ENCODE data around the gene SLC12A9. TPM values are rescaled to one million over a fixed set of nuclear protein-coding genes. Genes with fewer than 3 reads are reported as not detected.
A peak's percentile ranks its signal among the peaks of the same experiment; 100 is the strongest.
"Not testable (repeated sequence)": the region's sequence is repeated elsewhere in the genome, so short reads cannot be mapped to it uniquely, and the experiment has no call there.

Gene SLC12A9
- total and polyA plus RNA-seq, 11 donors: 4.6 to 23.6 (median 7.0) TPM

- H3K9me3 ChIP-seq: no peaks in the 10 kb centered on the region
- 21 to 31% (median 22%) methylated on average over 10 to 19 of the region's 19 CpGs for WGBS, 4 donors
- peaks cover 0 to 49% (median 38%) of the 10 kb centered on the region in 9 donors for H3K36me3 ChIP-seq
- intact Hi-C loops (cut with DNase I): loop anchor here in 4 of 10 donors (2.0 to 5.0 kb wide), 3 partner anchors 21 to 34 kb away; partner anchors contain the start of gene EPHB4 (in 1 of the 4)
- H3K27me3 ChIP-seq: no peaks in the 10 kb centered on the region
- no peak for TF ChIP-seq POLR2A (IDR thresholded peaks at IDR 0.05)
- no peak for TF ChIP-seq CTCF (IDR thresholded peaks at IDR 0.05)
- H3K4me1 ChIP-seq: peaks cover 5 to 56% (median 25%) of the 10 kb centered on the region in 12 donors
- peak overlapping the region in 6 of 12 donors; percentile 1 to 41 (median 6) for H3K4me3 ChIP-seq
- peak; percentile 77 to 92 (median 88) for ATAC-seq
- peak; percentile 70 to 90 (median 82) for DNase-seq
- H3K27ac ChIP-seq: peak overlapping the region; percentile 3 to 73 (median 44)
Observed at GRCh38 chr7:100803398-100804161, 48.9 kb upstream of the SLC12A9 start.

- 84 to 94% (median 92%) methylated on average over 19 to 22 of the region's 22 CpGs for WGBS, 4 donors
- no peaks in the 10 kb centered on the region for H3K9me3 ChIP-seq
- peaks cover 5 to 45% (median 23%) of the 10 kb centered on the region in 12 donors for H3K4me1 ChIP-seq
- peak overlapping the region in 2 of 12 donors; percentile 20 to 69 for H3K27ac ChIP-seq
- intact Hi-C loops (cut with DNase I): loop anchor here in 3 of 10 donors (5.0 kb wide), 1 partner anchor 32 kb away; no protein-coding TSS in a partner anchor
- H3K27me3 ChIP-seq: no peaks in the 10 kb centered on the region
- no peak for DNase-seq
- ATAC-seq: no peak
- no peak overlapping the region for H3K4me3 ChIP-seq
- peaks cover 0 to 62% (median 50%) of the 10 kb centered on the region in 9 donors for H3K36me3 ChIP-seq
- no peak for TF ChIP-seq CTCF (IDR thresholded peaks at IDR 0.05)
- TF ChIP-seq POLR2A (IDR thresholded peaks at IDR 0.05): no peak
Observed at GRCh38 chr7:100804681-100805431, 47.7 kb upstream of the SLC12A9 start.

GRCh38 chr7:100806276-100806675 lies 46.2 kb upstream of the SLC12A9 start:
- Histone ChIP-seq H3K4me1 (peaks cover 2 to 34% (median 22%) of the 10 kb centered on the region in 12 donors), H3K27me3 (no peaks in the 10 kb centered on the region), H3K36me3 (peaks cover 0 to 75% (median 60%) of the 10 kb centered on the region in 9 donors), H3K4me3 (no peak overlapping the region), H3K9me3 (no peaks in the 10 kb centered on the region), H3K27ac (no peak overlapping the region)
- no peak for TF ChIP-seq POLR2A (IDR thresholded peaks at IDR 0.05)
- TF ChIP-seq CTCF (IDR thresholded peaks at IDR 0.05): no peak
- DNase-seq (no peak), ATAC-seq (peak in 1 of 4 donors; percentile 32)
- intact Hi-C loops (cut with DNase I): no loop called here
- 72 to 93% (median 78%) methylated on average over 7 to 9 of the region's 9 CpGs for WGBS, 4 donors

GRCh38 chr7:100806883-100807282 lies 45.6 kb upstream of the SLC12A9 start:
- H3K27me3 ChIP-seq; H3K27ac ChIP-seq; ATAC-seq; H3K9me3 ChIP-seq; intact Hi-C loops (cut with DNase I); DNase-seq; H3K4me3 ChIP-seq: not testable (repeated sequence)
- H3K36me3 ChIP-seq: peaks cover 0 to 80% (median 63%) of the 10 kb centered on the region in 9 donors
- peaks cover 2 to 29% (median 21%) of the 10 kb centered on the region in 12 donors for H3K4me1 ChIP-seq
- WGBS, 4 donors: 97 to 98% (median 97%) methylated on average over 6 of the region's 6 CpGs
